ENCODE measurements around the gene IL7R. TPM values are rescaled to one million over a fixed set of nuclear protein-coding genes. Genes with fewer than 3 reads are reported as not detected.

IL7R gene
- total RNA-seq, 1 experiment from 2014 or later = not detected

DNA sequence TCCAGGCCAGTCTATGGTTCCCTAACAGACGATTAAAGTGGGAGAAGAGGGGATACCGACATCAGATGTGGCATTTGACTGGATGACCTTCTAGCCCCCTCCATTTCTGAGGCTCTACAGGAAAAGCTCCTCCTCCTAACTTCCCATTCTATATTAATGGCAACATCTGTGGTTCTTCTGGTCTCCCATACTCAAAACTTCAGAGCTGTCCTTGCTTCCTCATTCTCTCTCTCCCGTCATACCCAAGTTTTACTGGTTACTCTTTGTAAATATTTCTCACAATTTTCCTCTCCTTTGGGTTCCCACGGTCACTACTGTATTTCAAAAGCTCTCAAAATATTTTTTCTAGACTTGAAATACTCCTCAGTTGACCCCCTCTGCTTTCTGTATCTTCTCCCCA, 36.0 kb upstream of the IL7R start:
- WGBS (ENCODE audit: extremely low coverage, insufficient read length, low lambda C conversion rate) = no CpG with 5 or more reads among the region's 4 CpGs

More for the DNA sequence above, 36.0 kb upstream of the IL7R start:
- no peak overlapping the region for H2AK5ac ChIP-seq (ENCODE audit: insufficient read length, low read length)
- H3T11ph ChIP-seq (ENCODE audit: low read length) = no peak overlapping the region
- no peak overlapping the region for H3K4ac ChIP-seq (ENCODE audit: low read depth, low read length)
- no peaks in the 10 kb centered on the region; a peak in 1 of 7 replicates for H3K36me3 Mint-ChIP-seq (ENCODE audit: insufficient read depth in 1 of 3, low read depth in 3 of 3)
- H3K18ac ChIP-seq (ENCODE audit: insufficient read length, low read depth, low read length) = no peak overlapping the region
- no peak overlapping the region for H4K5ac ChIP-seq (ENCODE audit: insufficient read length, low read depth, low read length)
- no peak overlapping the region for H2BK20ac ChIP-seq (ENCODE audit: low read depth, low read length, poor library complexity, severe bottlenecking)
- H4K20me1 ChIP-seq (ENCODE audit: control insufficient read depth, insufficient read depth, insufficient read length) = no peaks in the 10 kb centered on the region
- no peaks in the 10 kb centered on the region for H3K79me1 ChIP-seq (ENCODE audit: insufficient read depth, low read depth, low read length, poor library complexity, severe bottlenecking)
- no peak overlapping the region for H4K91ac ChIP-seq (ENCODE audit: insufficient read length, low read depth, low read length)
- H3K4me1 Mint-ChIP-seq = no peaks in the 10 kb centered on the region
- H3K4me3 Mint-ChIP-seq = no peak overlapping the region
- DNase-seq = no peak
- no peak overlapping the region for H2BK120ac ChIP-seq (ENCODE audit: low read depth, low read length, poor library complexity, severe bottlenecking)
- H3K27ac Mint-ChIP-seq = no peak overlapping the region
- H3K4me1 ChIP-seq (ENCODE audit: insufficient read depth, low read length) = no peaks in the 10 kb centered on the region
- H3K23ac ChIP-seq (ENCODE audit: insufficient read length, low read depth, low read length) = no peak overlapping the region
- no peaks in the 10 kb centered on the region for H3K79me2 ChIP-seq (ENCODE audit: insufficient read depth, low read length)
- H2AFZ ChIP-seq (ENCODE audit: low read length) = no peak overlapping the region
- no peaks in the 10 kb centered on the region for H3K9me3 Mint-ChIP-seq
- H3K9me3 ChIP-seq (ENCODE audit: control insufficient read depth, low read depth, low read length) = no peaks in the 10 kb centered on the region
- no peak overlapping the region for H3K56ac ChIP-seq (ENCODE audit: insufficient read length, low read depth, low read length)
- H3K4me2 ChIP-seq (ENCODE audit: insufficient read depth, insufficient read length, low read length) = no peak overlapping the region
- TF ChIP-seq, protein P1, sequence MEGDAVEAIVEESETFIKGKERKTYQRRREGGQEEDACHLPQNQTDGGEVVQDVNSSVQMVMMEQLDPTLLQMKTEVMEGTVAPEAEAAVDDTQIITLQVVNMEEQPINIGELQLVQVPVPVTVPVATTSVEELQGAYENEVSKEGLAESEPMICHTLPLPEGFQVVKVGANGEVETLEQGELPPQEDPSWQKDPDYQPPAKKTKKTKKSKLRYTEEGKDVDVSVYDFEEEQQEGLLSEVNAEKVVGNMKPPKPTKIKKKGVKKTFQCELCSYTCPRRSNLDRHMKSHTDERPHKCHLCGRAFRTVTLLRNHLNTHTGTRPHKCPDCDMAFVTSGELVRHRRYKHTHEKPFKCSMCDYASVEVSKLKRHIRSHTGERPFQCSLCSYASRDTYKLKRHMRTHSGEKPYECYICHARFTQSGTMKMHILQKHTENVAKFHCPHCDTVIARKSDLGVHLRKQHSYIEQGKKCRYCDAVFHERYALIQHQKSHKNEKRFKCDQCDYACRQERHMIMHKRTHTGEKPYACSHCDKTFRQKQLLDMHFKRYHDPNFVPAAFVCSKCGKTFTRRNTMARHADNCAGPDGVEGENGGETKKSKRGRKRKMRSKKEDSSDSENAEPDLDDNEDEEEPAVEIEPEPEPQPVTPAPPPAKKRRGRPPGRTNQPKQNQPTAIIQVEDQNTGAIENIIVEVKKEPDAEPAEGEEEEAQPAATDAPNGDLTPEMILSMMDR (conservative IDR thresholded peaks at IDR 0.05) = no peak
- H2BK5ac ChIP-seq (ENCODE audit: insufficient read length, low read length) = no peak overlapping the region
- no peak overlapping the region for H2BK12ac ChIP-seq (ENCODE audit: insufficient read length, low read depth, low read length)
- no peak overlapping the region for H3K9ac ChIP-seq (ENCODE audit: extremely low read depth, insufficient read length, low read length)
- H2BK15ac ChIP-seq (ENCODE audit: low read depth, low read length) = no peak overlapping the region
- no peaks in the 10 kb centered on the region for H3K27me3 ChIP-seq (ENCODE audit: insufficient read depth, low read length)
- no peak overlapping the region for H3K27ac ChIP-seq (ENCODE audit: insufficient read length, low read depth, low read length)
- H4K8ac ChIP-seq (replicated peaks; ENCODE audit: insufficient read length, low read depth, low read length) = no peak overlapping the region
- H3K27me3 Mint-ChIP-seq (ENCODE audit: low read depth) = peaks cover 9% of the 10 kb centered on the region
- H3K23me2 ChIP-seq (ENCODE audit: insufficient read length, low read depth, low read length, poor library complexity, severe bottlenecking) = no peaks in the 10 kb centered on the region
- no peak overlapping the region for H3K14ac ChIP-seq (ENCODE audit: insufficient read depth, low read length)
